Left colon (tissue), 2 donors: Measurements from ENCODE around the gene HEATR5A. TPM values are rescaled to one million over a fixed set of nuclear protein-coding genes. Genes with fewer than 3 reads are reported as not detected.
"Not testable (repeated sequence)": the region's sequence is repeated elsewhere in the genome, so short reads cannot be mapped to it uniquely, and the experiment has no call there.

Source experiments
- ATAC-seq: fragments of 200-7000 bp; cut with Tn5 transposase; one replicate; pipeline ENCODE4 v1.9.1; 2020; ENCODE audit warnings: mild to moderate bottlenecking, moderate library complexity
- DNase-seq, 2 donors: peaks; one replicate each; pipeline ENCODE4 v3.0.0-alpha.2; 2020
- intact Hi-C, 2 donors: fragments of 100-400 bp; cut with DNase I in 1 of 2; cut with micrococcal nuclease in 1 of 2; formaldehyde crosslinking; loops; one replicate each; pipeline versions ENCODE4 v1.11.2 to v1.14.0; 2022; cut with DNase I, micrococcal nuclease
- long read RNA-seq: library from polyadenylated mRNA; unstranded; transcript quantifications from one replicate; pipeline ENCODE4 v2.0.0, GENCODE V29; 2021
- total RNA-seq, 2 donors: library from RNA; stranded (reverse); fragmentation: NEBNext Ultra II Directional; extraction: Animal tissue kit (Norgen Biotek cat#: 25700); gene quantifications; one replicate each; pipeline ENCODE4 v1.2.1, GENCODE V29; 2021
- donor health status: DM: no; HTN: no; CAD: no.
- donor health status: DM: yes; HTN: yes; CAD: no.

HEATR5A gene
- 10 to 100 TPM; 60.4 to 69.6 TPM for total RNA-seq
- long read RNA-seq, partial matches to known transcripts, result 36 of 43 reads
- long read RNA-seq, other reads (novel, unspliced or antisense), result 7 of 43 reads

GRCh38 chr14:31420319-31421111 lies at the start of gene HEATR5A:
HEATR5A (minus strand) TSS chr14:31420550; CDS start chr14:31402975, 17,575 bp downstream.
- DNase-seq, result peak; percentile 94 to 98
- intact Hi-C loops, result no loop called here
- peak; percentile 92 for ATAC-seq

- ATAC-seq, result no peak
- intact Hi-C loops, result no loop called here
- DNase-seq, result no peak
Observed at GRCh38 chr14:31466554-31466953, 46.2 kb upstream of the HEATR5A start.

GRCh38 chr14:31465111-31465510 lies 44.8 kb upstream of the HEATR5A start:
- intact Hi-C loops, result no loop called here
- ATAC-seq, result no peak
- no peak for DNase-seq

- DNase-seq, intact Hi-C loops, ATAC-seq: not testable (repeated sequence)
Observed at GRCh38 chr14:31462450-31462849, 42.1 kb upstream of the HEATR5A start.

GRCh38 chr14:31461545-31461944 lies 41.2 kb upstream of the HEATR5A start:
- DNase-seq, result no peak
- no peak for ATAC-seq
- intact Hi-C loops, result no loop called here

GRCh38 chr14:31457665-31458659 lies 37.6 kb upstream of the HEATR5A start:
- intact Hi-C loops, result no loop called here
- ATAC-seq, result no peak
- no peak for DNase-seq

GRCh38 chr14:31456841-31457664 lies 36.7 kb upstream of the HEATR5A start, which contains the start of gene DTD2:
DTD2 (minus strand) TSS chr14:31457506; CDS start chr14:31457393, 113 bp downstream.
- intact Hi-C loops, result no loop called here
- peak; percentile 93 to 95 for DNase-seq

GRCh38 chr14:31449971-31450610 lies 29.7 kb upstream of the HEATR5A start:
- intact Hi-C loops, result no loop called here
- DNase-seq (no peak), ATAC-seq (peak; percentile 57)

More at GRCh38 chr14:31456841-31457664, 36.7 kb upstream of the HEATR5A start, which contains the start of gene DTD2:
- peak; percentile 98 for ATAC-seq

GRCh38 chr14:31449136-31449535 lies 28.8 kb upstream of the HEATR5A start:
- no peak for ATAC-seq
- DNase-seq, result no peak
- intact Hi-C loops, result no loop called here

- intact Hi-C loops, result no loop called here
- DNase-seq (no peak), ATAC-seq (no peak)
Observed at GRCh38 chr14:31445703-31446102, 25.4 kb upstream of the HEATR5A start.

GRCh38 chr14:31442284-31442683 lies 21.9 kb upstream of the HEATR5A start:
- ATAC-seq, result no peak

GRCh38 chr14:31441273-31442111 lies 21.1 kb upstream of the HEATR5A start:
- intact Hi-C loops, result no loop called here
- no peak for ATAC-seq
- DNase-seq, result no peak

More at GRCh38 chr14:31442284-31442683, 21.9 kb upstream of the HEATR5A start:
- DNase-seq, result no peak
- intact Hi-C loops, result no loop called here

- intact Hi-C loops, result no loop called here
- DNase-seq, result no peak
- ATAC-seq, result no peak
Observed at GRCh38 chr14:31440280-31440679, 19.9 kb upstream of the HEATR5A start.

GRCh38 chr14:31439561-31439960 lies 19.2 kb upstream of the HEATR5A start:
- DNase-seq (no peak), ATAC-seq (no peak)
- intact Hi-C loops, result no loop called here

- intact Hi-C loops, DNase-seq, ATAC-seq: not testable (repeated sequence)
Observed at GRCh38 chr14:31437045-31437691, 16.8 kb upstream of the HEATR5A start.

GRCh38 chr14:31435276-31435675 lies 14.9 kb upstream of the HEATR5A start:
- DNase-seq (no peak), ATAC-seq (no peak)
- intact Hi-C loops, result no loop called here
